ENCODE data around the gene HSD17B11. TPM values are rescaled to one million over a fixed set of nuclear protein-coding genes. Genes with fewer than 3 reads are reported as not detected.
"Not testable (repeated sequence)": the region's sequence is repeated elsewhere in the genome, so short reads cannot be mapped to it uniquely, and the experiment has no call there.

HSD17B11 gene
- total and polyA plus RNA-seq, 2 donors, result 39.1 to 59.9 TPM

DNA sequence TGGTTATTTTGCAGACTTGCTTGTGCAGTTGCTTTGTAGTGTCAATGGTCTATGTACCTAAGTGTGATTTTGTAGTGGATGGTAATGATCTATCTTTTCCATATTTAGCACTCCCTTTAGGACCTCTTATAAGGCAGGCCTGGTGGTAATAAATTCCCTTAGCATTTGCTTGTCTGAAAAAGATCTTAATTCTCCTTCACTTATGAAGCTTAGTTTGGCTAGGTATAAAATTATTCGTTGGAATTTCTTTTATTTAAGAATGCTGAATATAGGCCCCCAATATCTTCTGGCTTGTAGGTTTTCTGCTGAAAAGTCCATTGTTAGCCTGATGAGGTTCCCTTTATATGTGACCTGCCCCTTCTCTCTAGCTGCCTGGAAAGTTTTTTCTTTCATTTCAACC is 57.7 kb downstream of the HSD17B11 start:
- H3K36me3 ChIP-seq (ENCODE audit: control insufficient read depth in 2 of 2, insufficient read depth in 2 of 2, low read length in 1 of 2), result peaks cover 3% of the 10 kb centered on the region in 2 donors
- DNase-seq (ENCODE audit: low read depth in 6 of 9, low spot score in 9 of 9), result no peak
- no peak overlapping the region for H3K27ac ChIP-seq (ENCODE audit: low read depth in 1 of 2, low read length in 1 of 2)
- H3K4me1 ChIP-seq (ENCODE audit: control insufficient read depth in 2 of 2, insufficient read depth in 2 of 2, low read length in 2 of 2), result no peaks in the 10 kb centered on the region
- no peaks in the 10 kb centered on the region for H3K27me3 ChIP-seq (ENCODE audit: control insufficient read depth in 2 of 2, insufficient read depth in 1 of 2, low read length in 1 of 2)
- peaks cover 1 to 10% of the 10 kb centered on the region in 2 donors for H3K9me3 ChIP-seq (ENCODE audit: control insufficient read depth in 2 of 2, insufficient read depth in 1 of 2, low read length in 1 of 2)
- H3K4me3 ChIP-seq (ENCODE audit: low read length in 2 of 2), result no peak overlapping the region
- WGBS, result 98% methylated on average over 1 of the region's 1 CpG

DNA sequence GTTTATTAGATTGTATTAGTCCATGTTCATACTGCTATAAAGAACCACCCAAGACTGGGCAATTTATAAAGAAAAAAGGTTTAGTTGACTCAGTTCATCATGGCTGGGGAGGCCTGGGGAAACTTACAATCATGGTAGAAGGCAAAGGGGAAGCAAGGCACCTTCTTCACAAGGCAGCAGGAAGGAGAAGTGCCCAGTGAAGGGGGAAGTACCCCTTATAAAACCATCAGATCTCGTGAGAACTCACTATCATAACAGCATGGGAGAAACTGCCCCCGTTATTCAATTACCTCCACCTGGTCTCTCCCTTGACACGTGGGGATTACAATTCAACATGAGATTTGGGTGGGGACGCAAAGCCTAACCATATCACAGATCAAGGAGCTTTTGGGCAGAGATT is 60.2 kb downstream of the HSD17B11 start:
- DNase-seq (ENCODE audit: low read depth in 6 of 9, low spot score in 9 of 9), result no peak
- Histone ChIP-seq H3K36me3 (ENCODE audit: control insufficient read depth in 2 of 2, insufficient read depth in 2 of 2, low read length in 1 of 2) (peaks cover 0 to under 1% of the 10 kb centered on the region in 2 donors), H3K27me3 (ENCODE audit: control insufficient read depth in 2 of 2, insufficient read depth in 1 of 2, low read length in 1 of 2) (no peaks in the 10 kb centered on the region), H3K4me1 (ENCODE audit: control insufficient read depth in 2 of 2, insufficient read depth in 2 of 2, low read length in 2 of 2) (no peaks in the 10 kb centered on the region), H3K9me3 (ENCODE audit: control insufficient read depth in 2 of 2, insufficient read depth in 1 of 2, low read length in 1 of 2) (peaks cover 1 to 10% of the 10 kb centered on the region in 2 donors), H3K4me3 (ENCODE audit: low read length in 2 of 2) (no peak overlapping the region), H3K27ac (ENCODE audit: low read depth in 1 of 2, low read length in 1 of 2) (no peak overlapping the region)
- 93% methylated on average over 4 of the region's 4 CpGs for WGBS

DNA sequence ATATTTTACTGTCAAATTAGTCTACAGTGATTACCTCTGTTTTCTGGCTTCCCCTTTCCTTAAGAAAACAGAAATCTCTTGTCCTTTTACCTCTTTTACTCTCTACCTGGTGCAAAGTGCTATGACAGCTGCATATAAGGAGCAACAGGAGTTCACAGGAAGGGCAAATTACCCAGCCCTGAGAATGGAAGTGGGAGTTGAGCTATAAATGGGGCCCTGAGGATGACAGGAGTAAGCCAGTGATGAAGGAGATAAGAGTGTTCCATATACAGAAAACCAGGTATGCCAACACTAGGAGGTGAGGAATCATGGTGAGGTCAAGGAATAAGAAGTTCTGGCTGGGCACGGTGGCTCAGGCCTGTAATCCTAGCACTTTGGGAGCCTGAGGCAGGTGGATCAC is 63.9 kb downstream of the HSD17B11 start:
- no peaks in the 10 kb centered on the region for H3K4me1 ChIP-seq (ENCODE audit: control insufficient read depth in 2 of 2, insufficient read depth in 2 of 2, low read length in 2 of 2)
- no peaks in the 10 kb centered on the region for H3K36me3 ChIP-seq (ENCODE audit: control insufficient read depth in 2 of 2, insufficient read depth in 2 of 2, low read length in 1 of 2)
- H3K9me3 ChIP-seq (ENCODE audit: control insufficient read depth in 2 of 2, insufficient read depth in 1 of 2, low read length in 1 of 2), result no peaks in the 10 kb centered on the region
- DNase-seq (ENCODE audit: low read depth in 6 of 9, low spot score in 9 of 9), result no peak
- 98% methylated on average over 1 of the region's 1 CpG for WGBS
- H3K4me3 ChIP-seq (ENCODE audit: low read length in 2 of 2), result no peak overlapping the region
- no peaks in the 10 kb centered on the region for H3K27me3 ChIP-seq (ENCODE audit: control insufficient read depth in 2 of 2, insufficient read depth in 1 of 2, low read length in 1 of 2)
- H3K27ac ChIP-seq (ENCODE audit: low read depth in 1 of 2, low read length in 1 of 2), result no peak overlapping the region

DNA sequence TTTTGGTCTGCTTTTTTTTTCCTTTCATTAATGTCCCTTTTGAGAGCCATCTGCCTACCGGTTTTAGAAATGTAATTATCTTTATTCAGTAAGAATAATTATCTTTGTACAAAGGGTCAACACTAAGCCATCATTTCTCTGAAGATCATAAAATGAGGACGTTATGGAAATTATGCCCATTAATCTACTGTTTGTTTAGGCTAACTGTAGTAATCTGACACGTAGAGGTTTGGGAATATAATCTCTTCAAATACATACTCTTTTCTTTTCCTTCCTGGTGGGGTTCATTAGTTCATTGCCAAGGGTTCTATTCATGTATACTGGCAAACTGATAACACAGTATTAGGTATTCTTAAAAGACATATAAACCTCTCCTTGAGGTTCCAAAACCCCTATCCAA is 64.5 kb downstream of the HSD17B11 start:
- Histone ChIP-seq H3K4me3 (ENCODE audit: low read length in 2 of 2) (no peak overlapping the region), H3K27ac (ENCODE audit: low read depth in 1 of 2, low read length in 1 of 2) (no peak overlapping the region), H3K27me3 (ENCODE audit: control insufficient read depth in 2 of 2, insufficient read depth in 1 of 2, low read length in 1 of 2) (no peaks in the 10 kb centered on the region), H3K9me3 (ENCODE audit: control insufficient read depth in 2 of 2, insufficient read depth in 1 of 2, low read length in 1 of 2) (no peaks in the 10 kb centered on the region), H3K36me3 (ENCODE audit: control insufficient read depth in 2 of 2, insufficient read depth in 2 of 2, low read length in 1 of 2) (no peaks in the 10 kb centered on the region), H3K4me1 (ENCODE audit: control insufficient read depth in 2 of 2, insufficient read depth in 2 of 2, low read length in 2 of 2) (no peaks in the 10 kb centered on the region)
- WGBS, result 96% methylated on average over 3 of the region's 3 CpGs
- no peak for DNase-seq (ENCODE audit: low read depth in 6 of 9, low spot score in 9 of 9)

DNA sequence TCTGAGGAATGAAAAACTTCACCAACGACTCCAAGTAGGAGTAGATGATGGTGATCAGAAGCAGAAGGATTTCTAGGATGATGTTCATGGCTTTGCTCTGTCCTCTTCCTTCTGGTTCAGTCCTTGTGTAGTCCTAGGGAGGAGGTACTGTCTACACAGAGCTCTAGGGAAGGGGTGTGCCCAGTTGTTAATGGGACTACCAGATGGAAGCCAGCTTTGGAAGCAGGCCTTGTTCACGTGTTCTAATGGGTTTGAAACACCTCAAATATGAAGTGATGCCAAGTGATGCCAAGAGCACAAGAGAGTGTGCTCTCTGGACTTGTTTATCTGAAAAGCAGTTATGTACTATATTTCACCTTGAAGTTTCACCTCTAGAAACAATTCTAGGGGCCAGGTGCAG is 68.2 kb downstream of the HSD17B11 start, which contains the start of gene HSD17B13:
TSS of gene HSD17B13 (minus strand) at position 129 of the 400 bp plus-strand sequence. CDS start at position 88, 41 bp downstream.
- Histone ChIP-seq H3K36me3 (ENCODE audit: control insufficient read depth in 2 of 2, insufficient read depth in 2 of 2, low read length in 1 of 2) (no peaks in the 10 kb centered on the region), H3K9me3 (ENCODE audit: control insufficient read depth in 2 of 2, insufficient read depth in 1 of 2, low read length in 1 of 2) (no peaks in the 10 kb centered on the region), H3K4me1 (ENCODE audit: control insufficient read depth in 2 of 2, insufficient read depth in 2 of 2, low read length in 2 of 2) (no peaks in the 10 kb centered on the region), H3K4me3 (ENCODE audit: low read length in 2 of 2) (no peak within 1 kb of the TSS), H3K27me3 (ENCODE audit: control insufficient read depth in 2 of 2, insufficient read depth in 1 of 2, low read length in 1 of 2) (no peaks in the 10 kb centered on the region), H3K27ac (ENCODE audit: low read depth in 1 of 2, low read length in 1 of 2) (no peak within 1 kb of the TSS)
- WGBS, result 96% methylated on average over 2 of the region's 2 CpGs
- no peak for DNase-seq (ENCODE audit: low read depth in 6 of 9, low spot score in 9 of 9)

DNA sequence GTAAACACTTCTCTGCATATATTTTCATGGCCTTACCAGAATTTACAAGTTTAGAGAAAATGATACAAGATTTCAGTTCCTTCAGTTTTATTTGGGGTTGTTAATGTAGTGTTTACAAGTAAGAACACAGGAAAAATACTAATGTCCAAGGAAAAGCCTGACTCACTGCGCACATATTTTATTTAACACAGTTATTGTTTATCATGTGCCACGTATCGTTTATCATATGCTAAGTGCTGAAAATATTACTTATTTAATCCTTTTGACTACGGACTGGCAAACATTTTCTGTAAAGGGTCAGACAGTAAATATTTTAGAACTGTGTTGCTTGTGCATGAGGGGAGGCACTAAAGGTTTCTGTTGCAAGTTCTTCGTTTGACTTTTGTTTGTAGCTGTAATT is 69.1 kb downstream of the HSD17B11 start:
- Histone ChIP-seq H3K27ac (ENCODE audit: low read depth in 1 of 2, low read length in 1 of 2) (no peak overlapping the region), H3K4me3 (ENCODE audit: low read length in 2 of 2) (no peak overlapping the region), H3K27me3 (ENCODE audit: control insufficient read depth in 2 of 2, insufficient read depth in 1 of 2, low read length in 1 of 2) (no peaks in the 10 kb centered on the region), H3K4me1 (ENCODE audit: control insufficient read depth in 2 of 2, insufficient read depth in 2 of 2, low read length in 2 of 2) (no peaks in the 10 kb centered on the region), H3K36me3 (ENCODE audit: control insufficient read depth in 2 of 2, insufficient read depth in 2 of 2, low read length in 1 of 2) (no peaks in the 10 kb centered on the region), H3K9me3 (ENCODE audit: control insufficient read depth in 2 of 2, insufficient read depth in 1 of 2, low read length in 1 of 2) (no peaks in the 10 kb centered on the region)
- no peak for DNase-seq (ENCODE audit: low read depth in 6 of 9, low spot score in 9 of 9)
- 72% methylated on average over 5 of the region's 5 CpGs for WGBS

DNA sequence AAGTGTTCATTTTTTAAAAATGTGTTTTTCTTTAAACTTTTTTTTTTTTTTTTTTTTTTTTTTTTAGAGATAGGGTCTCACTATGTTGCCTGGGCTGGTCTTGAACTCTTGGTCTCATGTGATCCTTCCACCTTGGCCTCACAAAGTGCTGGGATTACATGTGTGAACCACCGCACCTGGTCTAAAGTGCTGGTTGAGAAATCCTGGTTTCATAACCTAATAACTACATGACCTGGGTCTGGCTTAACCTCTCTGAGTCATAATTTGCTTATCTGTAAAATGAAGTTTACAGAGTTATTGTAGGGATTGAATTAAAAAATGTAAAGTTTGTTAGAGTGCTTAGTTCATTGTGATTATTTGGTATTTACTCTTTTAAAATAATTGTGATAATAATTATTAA is 73.5 kb downstream of the HSD17B11 start:
- no peaks in the 10 kb centered on the region for H3K27me3 ChIP-seq (ENCODE audit: control insufficient read depth in 2 of 2, insufficient read depth in 1 of 2, low read length in 1 of 2)
- H3K36me3 ChIP-seq (ENCODE audit: control insufficient read depth in 2 of 2, insufficient read depth in 2 of 2, low read length in 1 of 2), result no peaks in the 10 kb centered on the region
- H3K4me3 ChIP-seq (ENCODE audit: low read length in 2 of 2), result no peak overlapping the region
- no peak for DNase-seq (ENCODE audit: low read depth in 6 of 9, low spot score in 9 of 9)
- H3K9me3 ChIP-seq (ENCODE audit: control insufficient read depth in 2 of 2, insufficient read depth in 1 of 2, low read length in 1 of 2), result no peaks in the 10 kb centered on the region
- no peak overlapping the region for H3K27ac ChIP-seq (ENCODE audit: low read depth in 1 of 2, low read length in 1 of 2)
- no peaks in the 10 kb centered on the region for H3K4me1 ChIP-seq (ENCODE audit: control insufficient read depth in 2 of 2, insufficient read depth in 2 of 2, low read length in 2 of 2)
- WGBS, result 69% methylated on average over 1 of the region's 1 CpG

DNA sequence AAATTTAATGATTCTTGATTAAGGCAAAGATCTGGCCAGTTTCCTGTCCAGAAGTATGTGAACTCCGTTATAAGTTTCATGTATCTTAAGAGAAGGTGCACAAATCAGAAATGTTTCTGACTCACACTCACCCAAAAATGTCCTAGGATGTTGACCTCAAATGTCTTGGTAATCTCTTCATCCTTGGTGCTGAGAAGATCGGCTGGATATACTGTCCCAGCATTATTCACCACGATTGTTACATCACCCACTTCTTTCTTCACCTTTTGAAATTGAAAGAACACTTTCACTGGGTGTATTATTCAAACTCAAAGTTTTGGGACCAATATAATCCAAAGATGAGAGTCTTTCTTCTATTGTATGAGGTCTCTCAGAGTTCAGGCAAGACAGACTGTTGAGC is 74.0 kb downstream of the HSD17B11 start:
- no peak for DNase-seq (ENCODE audit: low read depth in 6 of 9, low spot score in 9 of 9)
- Histone ChIP-seq H3K4me1 (ENCODE audit: control insufficient read depth in 2 of 2, insufficient read depth in 2 of 2, low read length in 2 of 2) (no peaks in the 10 kb centered on the region), H3K4me3 (ENCODE audit: low read length in 2 of 2) (no peak overlapping the region), H3K27ac (ENCODE audit: low read depth in 1 of 2, low read length in 1 of 2) (no peak overlapping the region), H3K36me3 (ENCODE audit: control insufficient read depth in 2 of 2, insufficient read depth in 2 of 2, low read length in 1 of 2) (no peaks in the 10 kb centered on the region), H3K9me3 (ENCODE audit: control insufficient read depth in 2 of 2, insufficient read depth in 1 of 2, low read length in 1 of 2) (no peaks in the 10 kb centered on the region), H3K27me3 (ENCODE audit: control insufficient read depth in 2 of 2, insufficient read depth in 1 of 2, low read length in 1 of 2) (no peaks in the 10 kb centered on the region)
- 96% methylated on average over 3 of the region's 3 CpGs for WGBS

DNA sequence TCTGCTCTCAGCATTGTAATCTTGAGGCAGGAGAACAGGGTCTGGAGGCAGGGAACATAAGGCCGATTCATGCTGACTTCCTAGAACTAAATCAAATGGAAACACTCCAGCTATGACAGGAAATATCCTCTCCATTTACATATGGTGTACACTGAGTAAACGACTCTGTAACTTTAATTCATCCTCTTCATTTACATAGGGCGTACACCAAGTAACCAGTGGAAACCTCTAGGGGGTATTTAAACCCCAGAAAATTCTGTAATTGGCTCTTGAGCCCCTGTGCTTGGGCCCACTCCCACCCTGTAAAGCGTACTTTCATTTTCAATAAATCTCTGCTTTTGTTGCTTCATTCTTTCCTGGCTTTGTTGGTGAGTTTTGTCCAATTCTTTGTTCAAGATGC is 76.0 kb downstream of the HSD17B11 start:
- DNase-seq (ENCODE audit: low read depth in 6 of 9, low spot score in 9 of 9); H3K4me3 ChIP-seq (ENCODE audit: low read length in 2 of 2); H3K36me3 ChIP-seq (ENCODE audit: control insufficient read depth in 2 of 2, insufficient read depth in 2 of 2, low read length in 1 of 2); H3K27me3 ChIP-seq (ENCODE audit: control insufficient read depth in 2 of 2, insufficient read depth in 1 of 2, low read length in 1 of 2); H3K9me3 ChIP-seq (ENCODE audit: control insufficient read depth in 2 of 2, insufficient read depth in 1 of 2, low read length in 1 of 2); H3K4me1 ChIP-seq (ENCODE audit: control insufficient read depth in 2 of 2, insufficient read depth in 2 of 2, low read length in 2 of 2); H3K27ac ChIP-seq (ENCODE audit: low read depth in 1 of 2, low read length in 1 of 2): not testable (repeated sequence)
- WGBS, result 79% methylated on average over 4 of the region's 4 CpGs

DNA sequence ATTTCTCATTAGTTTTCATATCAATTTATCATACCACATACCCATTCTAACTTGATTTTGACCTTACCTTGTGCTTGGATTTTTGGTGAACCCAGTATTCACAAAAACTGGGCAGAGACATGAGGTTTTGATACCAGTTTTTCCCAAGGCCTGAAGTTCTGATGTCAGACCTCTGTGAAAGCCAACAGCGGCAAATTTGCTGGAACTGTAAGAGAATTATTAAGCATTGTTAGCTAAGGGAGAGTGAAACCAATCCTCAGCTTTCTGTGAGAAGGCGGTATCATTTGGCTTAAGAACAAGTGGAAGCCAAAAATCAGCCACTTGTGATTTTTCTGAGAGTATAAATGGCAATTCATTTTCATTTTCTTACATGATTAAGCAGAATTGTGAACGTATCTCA is 77.2 kb downstream of the HSD17B11 start:
- no peak for DNase-seq (ENCODE audit: low read depth in 6 of 9, low spot score in 9 of 9)
- no peaks in the 10 kb centered on the region for H3K27me3 ChIP-seq (ENCODE audit: control insufficient read depth in 2 of 2, insufficient read depth in 1 of 2, low read length in 1 of 2)
- WGBS, result 93% methylated on average over 3 of the region's 3 CpGs
- no peaks in the 10 kb centered on the region for H3K9me3 ChIP-seq (ENCODE audit: control insufficient read depth in 2 of 2, insufficient read depth in 1 of 2, low read length in 1 of 2)
- no peaks in the 10 kb centered on the region for H3K4me1 ChIP-seq (ENCODE audit: control insufficient read depth in 2 of 2, insufficient read depth in 2 of 2, low read length in 2 of 2)
- no peak overlapping the region for H3K4me3 ChIP-seq (ENCODE audit: low read length in 2 of 2)
- H3K36me3 ChIP-seq (ENCODE audit: control insufficient read depth in 2 of 2, insufficient read depth in 2 of 2, low read length in 1 of 2), result no peaks in the 10 kb centered on the region
- H3K27ac ChIP-seq (ENCODE audit: low read depth in 1 of 2, low read length in 1 of 2), result no peak overlapping the region

Measured in thymus (tissue), 11 donors.